Panc1 (cell line): ENCODE data around the gene LY86.

ENCODE experiments used
- CTCF ChIP-seq: fragments of 450-650 bp; IDR thresholded peaks from 2 replicates; pipeline ENCODE4 v1.5.1; 2017; ENCODE audit warnings: mild to moderate bottlenecking
- POLR2AphosphoS5 ChIP-seq: IDR thresholded peaks from 2 replicates; pipeline ENCODE4 v1.6.1; 2012; ENCODE audit warnings: mild to moderate bottlenecking, low read depth, low read length, moderate library complexity

DNA sequence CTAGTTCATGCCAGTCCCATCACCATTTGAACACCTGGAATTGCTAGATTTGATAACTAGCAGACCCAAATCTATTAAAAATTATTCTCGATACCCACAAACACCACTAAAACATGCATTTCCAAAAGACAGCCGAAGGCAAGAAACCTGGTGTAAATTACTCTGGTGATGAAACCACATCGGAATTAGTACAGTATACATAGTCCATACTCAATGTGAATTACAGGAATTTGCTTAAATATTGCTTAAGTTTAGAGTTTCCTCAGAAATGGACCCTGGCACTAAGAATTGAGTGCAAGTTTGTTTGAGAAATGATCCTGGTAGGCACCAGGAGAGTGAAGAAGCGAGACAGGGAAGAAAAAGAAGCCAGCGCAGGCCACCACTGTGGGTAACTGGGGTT lies 13.7 kb downstream of the LY86 start:
- TF ChIP-seq POLR2AphosphoS5 (no peak), CTCF (no peak)
